Measurements from ENCODE around the gene ADIPOR2. TPM values are rescaled to one million over a fixed set of nuclear protein-coding genes. Genes with fewer than 3 reads are reported as not detected.

The ADIPOR2 gene
- total and polyA plus RNA-seq, 8 donors = 2.9 to 185 (median 26.9) TPM

DNA sequence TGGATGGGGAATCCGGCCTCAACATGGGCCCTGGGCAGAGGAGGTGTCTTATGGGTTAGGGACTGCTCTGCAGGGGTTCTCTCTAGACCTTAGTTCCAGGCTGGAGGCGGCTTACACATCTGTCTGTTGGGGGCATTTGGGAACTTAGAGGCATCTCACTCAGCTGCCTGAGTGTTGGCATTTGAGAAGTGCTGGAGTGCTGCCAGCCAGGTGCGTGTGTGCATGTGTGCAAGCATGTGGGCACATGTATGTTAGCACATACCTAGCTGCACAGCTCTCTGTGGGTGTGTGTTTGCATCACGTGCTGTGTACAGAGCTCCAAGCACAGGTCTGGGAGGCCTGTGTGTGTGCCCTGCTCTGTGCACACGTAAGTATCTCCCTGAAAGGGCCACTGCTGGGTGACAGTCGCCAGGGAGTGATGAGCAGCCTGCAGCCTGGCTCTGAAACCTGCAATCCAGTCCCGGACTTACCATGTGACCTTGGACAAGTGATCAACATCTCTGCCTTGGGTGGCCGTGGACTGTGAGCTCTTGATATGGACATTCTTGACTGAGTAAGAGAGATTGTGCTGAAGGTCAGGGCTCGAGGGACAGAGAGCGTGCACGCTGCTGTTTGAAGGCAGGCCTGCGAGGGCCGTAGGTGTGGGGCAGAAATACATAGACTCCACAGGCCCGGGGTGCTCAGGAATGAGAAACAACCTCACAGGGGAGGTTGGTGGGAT, 134.7 kb downstream of the ADIPOR2 start:
- DNase-seq = no peak
- Histone ChIP-seq H3K4me3 (no peak overlapping the region), H3K27me3 (peaks cover 10 to 97% (median 30%) of the 10 kb centered on the region in 3 donors), H3K36me3 (no peaks in the 10 kb centered on the region), H3K9me3 (no peaks in the 10 kb centered on the region), H3K4me1 (peaks cover 0 to 7% (median 6%) of the 10 kb centered on the region in 4 donors), H3K27ac (no peak overlapping the region)
- TF ChIP-seq EP300 (IDR thresholded peaks at IDR 0.05) = no peak
- TF ChIP-seq, protein P1, sequence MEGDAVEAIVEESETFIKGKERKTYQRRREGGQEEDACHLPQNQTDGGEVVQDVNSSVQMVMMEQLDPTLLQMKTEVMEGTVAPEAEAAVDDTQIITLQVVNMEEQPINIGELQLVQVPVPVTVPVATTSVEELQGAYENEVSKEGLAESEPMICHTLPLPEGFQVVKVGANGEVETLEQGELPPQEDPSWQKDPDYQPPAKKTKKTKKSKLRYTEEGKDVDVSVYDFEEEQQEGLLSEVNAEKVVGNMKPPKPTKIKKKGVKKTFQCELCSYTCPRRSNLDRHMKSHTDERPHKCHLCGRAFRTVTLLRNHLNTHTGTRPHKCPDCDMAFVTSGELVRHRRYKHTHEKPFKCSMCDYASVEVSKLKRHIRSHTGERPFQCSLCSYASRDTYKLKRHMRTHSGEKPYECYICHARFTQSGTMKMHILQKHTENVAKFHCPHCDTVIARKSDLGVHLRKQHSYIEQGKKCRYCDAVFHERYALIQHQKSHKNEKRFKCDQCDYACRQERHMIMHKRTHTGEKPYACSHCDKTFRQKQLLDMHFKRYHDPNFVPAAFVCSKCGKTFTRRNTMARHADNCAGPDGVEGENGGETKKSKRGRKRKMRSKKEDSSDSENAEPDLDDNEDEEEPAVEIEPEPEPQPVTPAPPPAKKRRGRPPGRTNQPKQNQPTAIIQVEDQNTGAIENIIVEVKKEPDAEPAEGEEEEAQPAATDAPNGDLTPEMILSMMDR (IDR thresholded peaks at IDR 0.05) = no peak
- no peak for TF ChIP-seq POLR2A (IDR thresholded peaks at IDR 0.05)
- TF ChIP-seq POLR2AphosphoS5 (IDR thresholded peaks at IDR 0.05) = no peak
- intact Hi-C loops (cut with DNase I; ENCODE audit: low total_unique reads) = loop anchor here (10.0 kb wide), 1 partner anchor 89 kb away; the partner anchor contains the start of gene CACNA2D4
- 72 to 82% (median 76%) methylated on average over 12 to 14 of the region's 14 CpGs for WGBS, 5 donors

DNA sequence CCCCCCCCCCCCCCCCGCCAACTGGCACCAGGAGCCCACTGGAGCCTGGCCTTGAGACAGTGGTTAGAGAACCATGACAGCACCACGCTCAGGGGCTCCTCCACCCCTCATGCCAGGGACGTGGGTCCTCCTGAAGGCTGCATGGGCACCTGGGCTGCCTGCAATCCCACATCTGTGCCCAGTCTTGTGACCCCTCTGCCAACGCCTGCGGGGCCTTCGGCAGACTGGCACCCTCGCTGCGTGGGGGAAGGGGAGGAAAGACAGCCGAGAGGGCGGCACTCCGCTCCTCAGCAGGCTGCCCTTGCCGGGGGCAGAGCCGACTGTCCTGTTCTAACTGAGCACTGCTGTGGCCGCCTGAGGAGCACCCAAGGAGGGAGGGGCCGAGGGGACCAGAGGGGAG, 135.5 kb downstream of the ADIPOR2 start:
- Histone ChIP-seq H3K27ac (no peak overlapping the region), H3K4me1 (peaks cover 0 to 13% (median 11%) of the 10 kb centered on the region in 4 donors), H3K4me3 (no peak overlapping the region), H3K9me3 (no peaks in the 10 kb centered on the region), H3K27me3 (peaks cover 6 to 97% (median 26%) of the 10 kb centered on the region in 3 donors), H3K36me3 (no peaks in the 10 kb centered on the region)
- TF ChIP-seq EP300 (IDR thresholded peaks at IDR 0.05) (no peak), POLR2A (IDR thresholded peaks at IDR 0.05) (no peak), POLR2AphosphoS5 (IDR thresholded peaks at IDR 0.05) (no peak)
- TF ChIP-seq, protein P1 (IDR thresholded peaks at IDR 0.05) = no peak
- intact Hi-C loops (cut with DNase I; ENCODE audit: low total_unique reads) = loop anchor here (10.0 kb wide), 1 partner anchor 88 kb away; the partner anchor contains the start of gene CACNA2D4
- no peak for DNase-seq
- 69 to 78% (median 76%) methylated on average over 12 to 15 of the region's 15 CpGs; no CpG with 5 or more reads in 1 of the 5 donors for WGBS, 5 donors

DNA sequence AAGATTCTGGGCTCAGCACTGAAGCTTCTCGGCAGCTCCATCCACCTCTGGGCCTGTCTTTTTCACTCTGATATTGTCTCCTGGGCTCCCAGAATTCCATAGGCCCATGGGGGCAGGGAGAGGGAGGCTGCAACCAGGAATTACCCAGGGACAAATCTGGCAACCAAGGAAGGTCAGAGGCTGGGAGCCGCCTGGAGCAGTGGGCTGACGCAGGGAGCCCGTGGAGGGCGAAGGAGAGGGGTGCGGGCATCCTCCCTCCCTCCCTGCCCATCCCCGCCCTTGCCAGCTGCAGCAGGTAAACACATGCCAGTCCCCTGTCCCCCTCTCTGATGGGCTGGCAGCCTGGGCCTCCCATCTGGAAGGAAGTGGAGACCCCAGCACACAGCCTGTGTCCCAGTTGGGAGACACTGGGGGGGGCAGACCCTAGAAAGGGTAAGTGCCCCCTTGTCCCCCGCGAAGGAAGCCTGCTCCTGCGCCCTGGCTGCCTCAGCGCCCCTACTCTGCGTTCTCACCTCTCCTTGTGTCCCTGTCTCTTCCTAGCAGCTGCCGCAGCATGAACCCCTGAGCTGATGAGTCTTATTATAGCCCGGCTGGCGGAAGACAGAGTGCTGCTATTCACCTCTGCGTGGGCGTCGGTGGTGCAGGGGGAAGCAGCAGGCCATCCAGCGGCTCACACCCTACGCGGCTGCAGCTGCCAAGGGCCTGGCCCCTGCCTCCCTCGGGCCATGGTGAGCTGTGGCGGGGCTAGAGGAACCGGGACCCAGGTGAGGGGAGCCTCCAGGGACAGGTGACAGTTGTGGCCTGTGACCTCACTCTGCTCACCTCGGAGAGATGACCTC, 136.2 kb downstream of the ADIPOR2 start:
- DNase-seq = no peak
- Histone ChIP-seq H3K27ac (no peak overlapping the region), H3K27me3 (peaks cover 0 to 97% (median 22%) of the 10 kb centered on the region in 3 donors), H3K36me3 (no peaks in the 10 kb centered on the region), H3K4me3 (no peak overlapping the region), H3K4me1 (peaks cover 0 to 15% (median 14%) of the 10 kb centered on the region in 4 donors), H3K9me3 (no peaks in the 10 kb centered on the region)
- WGBS, 5 donors = 69 to 83% (median 71%) methylated on average over 21 to 25 of the region's 25 CpGs
- intact Hi-C loops (cut with DNase I; ENCODE audit: low total_unique reads) = loop anchor here (10.0 kb wide), 1 partner anchor 88 kb away; the partner anchor contains the start of gene CACNA2D4
- no peak for TF ChIP-seq POLR2AphosphoS5 (IDR thresholded peaks at IDR 0.05)
- no peak for TF ChIP-seq POLR2A (IDR thresholded peaks at IDR 0.05)

DNA sequence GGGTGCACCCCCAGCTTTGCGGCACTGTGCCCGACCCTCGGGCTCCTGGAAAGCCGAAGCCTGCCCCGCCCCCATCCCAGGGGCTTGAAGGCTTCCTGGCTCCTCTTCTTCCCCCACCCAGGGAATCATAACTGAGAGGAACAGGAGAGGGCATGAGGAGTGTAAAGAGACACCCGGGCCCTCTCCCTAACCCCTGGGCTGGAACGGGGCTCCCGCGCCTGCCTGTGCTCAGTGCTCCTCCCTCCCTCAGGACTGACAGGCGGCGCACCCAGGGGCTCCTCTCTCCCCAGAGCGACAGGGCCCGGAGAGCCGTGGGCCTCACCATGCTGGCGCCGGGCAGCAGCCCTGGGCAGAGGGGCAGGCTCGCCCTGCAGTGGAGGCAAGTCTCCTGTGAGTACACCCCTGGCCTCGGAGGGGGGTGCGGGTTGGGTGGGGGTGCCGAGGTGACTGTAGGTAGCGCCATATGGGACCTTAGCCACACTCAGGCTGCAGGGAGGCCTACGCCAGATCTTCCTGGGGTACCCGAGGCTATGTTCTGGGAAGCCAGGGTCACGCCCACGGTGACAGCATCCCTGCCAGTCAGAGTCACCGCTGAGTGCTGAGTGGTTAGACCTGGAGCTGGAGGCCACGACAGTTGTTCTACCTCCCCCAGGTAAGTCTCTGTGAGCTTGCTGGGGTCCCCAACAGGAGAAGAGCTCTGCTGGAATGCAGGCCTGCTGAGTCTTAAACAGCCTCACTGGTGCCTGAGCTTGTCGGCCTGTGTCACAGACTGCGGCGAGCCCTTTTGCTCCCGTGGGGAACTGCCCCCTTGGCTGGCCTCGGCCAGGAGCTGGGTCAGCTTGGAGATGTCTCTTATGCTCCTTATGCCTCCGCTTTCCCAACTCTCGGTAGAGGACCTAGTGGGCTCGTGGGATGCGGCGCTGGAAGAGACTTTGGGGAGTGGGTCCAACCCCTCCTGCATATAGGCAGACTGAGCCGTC, 137.2 kb downstream of the ADIPOR2 start:
- H3K4me1 ChIP-seq = peaks cover 0 to 15% (median 14%) of the 10 kb centered on the region in 4 donors
- no peaks in the 10 kb centered on the region for H3K9me3 ChIP-seq
- no peak for TF ChIP-seq POLR2AphosphoS5 (IDR thresholded peaks at IDR 0.05)
- TF ChIP-seq EP300 (IDR thresholded peaks at IDR 0.05) = no peak
- no peak for TF ChIP-seq POLR2A (IDR thresholded peaks at IDR 0.05)
- TF ChIP-seq, protein P1 (IDR thresholded peaks at IDR 0.05) = no peak
- no peaks in the 10 kb centered on the region for H3K36me3 ChIP-seq
- no peak overlapping the region for H3K4me3 ChIP-seq
- no peak overlapping the region for H3K27ac ChIP-seq
- H3K27me3 ChIP-seq = peaks cover 0 to 93% (median 15%) of the 10 kb centered on the region in 3 donors
- DNase-seq = no peak
- 84 to 89% (median 87%) methylated on average over 25 to 38 of the region's 38 CpGs for WGBS, 5 donors
- intact Hi-C loops (cut with DNase I; ENCODE audit: low total_unique reads) = loop anchor here (10.0 kb wide), 1 partner anchor 87 kb away; the partner anchor contains the start of gene CACNA2D4

Measured in stomach (tissue), 9 donors.